ENCODE measurements around the gene CD200R1.

DNA sequence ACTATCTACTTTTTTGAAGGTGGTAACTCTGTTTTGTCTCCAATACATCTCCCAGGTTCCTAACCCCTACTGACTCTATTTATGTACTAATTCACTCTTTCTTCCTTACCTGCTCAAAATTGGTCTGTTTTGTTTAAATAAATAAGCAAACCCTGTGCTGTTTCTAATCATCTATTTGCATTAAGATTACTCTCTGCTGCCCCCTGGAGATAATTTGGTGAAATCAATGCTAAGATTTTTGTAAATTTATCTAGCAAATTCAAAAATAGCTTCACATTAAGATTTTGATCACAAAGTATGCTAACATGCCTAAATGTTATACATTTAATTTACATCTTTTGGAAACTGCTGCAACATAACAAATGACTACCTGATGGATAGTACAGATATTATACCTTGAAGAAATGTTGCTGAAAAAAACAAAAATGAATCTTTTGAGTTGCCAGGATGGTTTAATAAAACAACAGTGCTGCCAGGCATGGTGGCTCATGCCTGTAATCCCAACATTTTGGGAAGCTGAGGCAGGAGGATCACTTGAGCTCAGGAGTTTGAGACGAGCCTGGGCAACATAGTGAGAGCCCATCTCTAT lies 4.4 kb upstream of the CD200R1 start:
- TF ChIP-seq, protein P1, sequence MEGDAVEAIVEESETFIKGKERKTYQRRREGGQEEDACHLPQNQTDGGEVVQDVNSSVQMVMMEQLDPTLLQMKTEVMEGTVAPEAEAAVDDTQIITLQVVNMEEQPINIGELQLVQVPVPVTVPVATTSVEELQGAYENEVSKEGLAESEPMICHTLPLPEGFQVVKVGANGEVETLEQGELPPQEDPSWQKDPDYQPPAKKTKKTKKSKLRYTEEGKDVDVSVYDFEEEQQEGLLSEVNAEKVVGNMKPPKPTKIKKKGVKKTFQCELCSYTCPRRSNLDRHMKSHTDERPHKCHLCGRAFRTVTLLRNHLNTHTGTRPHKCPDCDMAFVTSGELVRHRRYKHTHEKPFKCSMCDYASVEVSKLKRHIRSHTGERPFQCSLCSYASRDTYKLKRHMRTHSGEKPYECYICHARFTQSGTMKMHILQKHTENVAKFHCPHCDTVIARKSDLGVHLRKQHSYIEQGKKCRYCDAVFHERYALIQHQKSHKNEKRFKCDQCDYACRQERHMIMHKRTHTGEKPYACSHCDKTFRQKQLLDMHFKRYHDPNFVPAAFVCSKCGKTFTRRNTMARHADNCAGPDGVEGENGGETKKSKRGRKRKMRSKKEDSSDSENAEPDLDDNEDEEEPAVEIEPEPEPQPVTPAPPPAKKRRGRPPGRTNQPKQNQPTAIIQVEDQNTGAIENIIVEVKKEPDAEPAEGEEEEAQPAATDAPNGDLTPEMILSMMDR (IDR thresholded peaks at IDR 0.05; ENCODE audit: poor library complexity, severe bottlenecking), result peak; percentile 77
- no peak for TF ChIP-seq EP300 (conservative IDR thresholded peaks at IDR 0.05; ENCODE audit: poor library complexity, severe bottlenecking)
- peak; percentile 75 for TF ChIP-seq RAD21 (conservative IDR thresholded peaks at IDR 0.05)
- no peak for TF ChIP-seq EZH2 (IDR thresholded peaks at IDR 0.05; ENCODE audit: borderline replicate concordance, insufficient read depth, low read length, poor library complexity, severe bottlenecking)
- TF ChIP-seq, protein P2, sequence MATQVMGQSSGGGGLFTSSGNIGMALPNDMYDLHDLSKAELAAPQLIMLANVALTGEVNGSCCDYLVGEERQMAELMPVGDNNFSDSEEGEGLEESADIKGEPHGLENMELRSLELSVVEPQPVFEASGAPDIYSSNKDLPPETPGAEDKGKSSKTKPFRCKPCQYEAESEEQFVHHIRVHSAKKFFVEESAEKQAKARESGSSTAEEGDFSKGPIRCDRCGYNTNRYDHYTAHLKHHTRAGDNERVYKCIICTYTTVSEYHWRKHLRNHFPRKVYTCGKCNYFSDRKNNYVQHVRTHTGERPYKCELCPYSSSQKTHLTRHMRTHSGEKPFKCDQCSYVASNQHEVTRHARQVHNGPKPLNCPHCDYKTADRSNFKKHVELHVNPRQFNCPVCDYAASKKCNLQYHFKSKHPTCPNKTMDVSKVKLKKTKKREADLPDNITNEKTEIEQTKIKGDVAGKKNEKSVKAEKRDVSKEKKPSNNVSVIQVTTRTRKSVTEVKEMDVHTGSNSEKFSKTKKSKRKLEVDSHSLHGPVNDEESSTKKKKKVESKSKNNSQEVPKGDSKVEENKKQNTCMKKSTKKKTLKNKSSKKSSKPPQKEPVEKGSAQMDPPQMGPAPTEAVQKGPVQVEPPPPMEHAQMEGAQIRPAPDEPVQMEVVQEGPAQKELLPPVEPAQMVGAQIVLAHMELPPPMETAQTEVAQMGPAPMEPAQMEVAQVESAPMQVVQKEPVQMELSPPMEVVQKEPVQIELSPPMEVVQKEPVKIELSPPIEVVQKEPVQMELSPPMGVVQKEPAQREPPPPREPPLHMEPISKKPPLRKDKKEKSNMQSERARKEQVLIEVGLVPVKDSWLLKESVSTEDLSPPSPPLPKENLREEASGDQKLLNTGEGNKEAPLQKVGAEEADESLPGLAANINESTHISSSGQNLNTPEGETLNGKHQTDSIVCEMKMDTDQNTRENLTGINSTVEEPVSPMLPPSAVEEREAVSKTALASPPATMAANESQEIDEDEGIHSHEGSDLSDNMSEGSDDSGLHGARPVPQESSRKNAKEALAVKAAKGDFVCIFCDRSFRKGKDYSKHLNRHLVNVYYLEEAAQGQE (IDR thresholded peaks at IDR 0.05; ENCODE audit: borderline replicate concordance), result no peak
- no peak for TF ChIP-seq POLR2AphosphoS5 (IDR thresholded peaks at IDR 0.05)
